GM18517 (cell line): ENCODE results near the gene TBC1D17.

Experiments used
- ATAC-seq: cut with Tn5 transposase; IDR thresholded peaks from one replicate; pipeline ENCODE4 v1.9.1; 2021; ENCODE audit warnings: mild to moderate bottlenecking, moderate library complexity; ENCODE audit not compliant: unreplicated experiment

The TBC1D17 gene

DNA sequence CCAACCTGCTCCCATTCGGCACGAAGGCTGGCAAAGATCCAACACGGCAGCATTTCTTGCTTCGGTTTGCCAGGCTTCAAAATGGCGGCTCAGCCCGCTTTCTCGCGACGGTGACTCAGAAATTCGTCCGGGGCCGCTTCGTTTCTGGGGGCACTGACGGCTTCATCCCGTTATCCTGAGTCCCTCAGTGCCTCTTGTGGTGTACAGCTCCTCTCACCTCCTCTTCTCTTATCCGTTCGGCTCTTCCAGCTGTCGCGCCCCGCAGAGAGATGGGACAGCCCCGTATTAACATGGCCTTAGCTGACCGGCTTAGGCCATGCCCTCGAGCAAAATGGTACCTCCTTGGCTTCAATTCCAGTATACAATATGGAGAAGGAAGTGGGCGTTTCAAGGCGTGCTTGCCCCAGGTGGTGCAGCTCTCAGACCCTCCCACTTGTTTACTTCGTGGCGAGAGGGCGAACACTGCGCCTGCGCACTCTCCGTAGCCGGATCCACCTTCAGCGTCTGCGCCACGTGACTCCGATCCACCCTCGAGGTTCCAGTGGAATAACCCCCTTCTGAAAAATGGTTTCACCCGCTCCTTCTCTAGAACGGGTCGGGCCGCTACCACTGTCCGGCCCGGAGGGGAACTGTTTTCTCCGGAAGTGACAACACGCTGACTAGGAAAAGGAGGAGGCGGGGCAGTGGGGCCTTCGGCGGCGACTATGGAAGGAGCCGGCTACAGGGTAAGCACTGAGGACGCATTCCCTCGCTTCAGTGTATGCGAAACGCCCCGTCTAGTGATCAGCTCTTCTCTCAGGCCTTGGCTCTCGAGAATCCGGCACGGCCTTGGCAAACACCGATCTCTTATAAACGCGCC is at the start of gene TBC1D17, which contains the start of gene AKT1S1:
TBC1D17 (plus strand) TSS at position 683 of the 859 bp plus-strand sequence; CDS start at position 705, 22 bp downstream.
AKT1S1 (minus strand) TSS at position 336 of the 859 bp plus-strand sequence. CDS start 4,060 bp downstream, outside the sequence.
- ATAC-seq: peak; percentile 70

DNA sequence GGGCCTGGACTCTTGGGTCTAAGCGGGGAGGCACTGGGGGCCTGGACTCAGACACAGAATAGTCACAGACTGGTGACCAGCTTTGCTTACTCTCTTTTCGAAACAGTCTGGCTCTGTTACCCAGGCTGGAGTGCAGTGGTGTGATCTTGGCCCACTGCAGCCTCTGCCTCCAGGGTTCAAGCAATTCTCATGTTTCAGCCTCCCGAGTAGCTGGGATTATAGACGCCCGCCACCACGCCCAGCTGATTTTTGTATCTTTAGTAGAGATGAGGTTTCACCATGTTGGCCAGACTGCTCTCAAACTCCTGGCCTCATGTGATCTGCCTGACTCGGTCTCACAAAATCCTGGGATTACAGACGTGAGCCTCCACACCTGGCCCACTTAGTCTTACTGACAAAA is 48.3 kb upstream of the TBC1D17 start:
- ATAC-seq: no peak

DNA sequence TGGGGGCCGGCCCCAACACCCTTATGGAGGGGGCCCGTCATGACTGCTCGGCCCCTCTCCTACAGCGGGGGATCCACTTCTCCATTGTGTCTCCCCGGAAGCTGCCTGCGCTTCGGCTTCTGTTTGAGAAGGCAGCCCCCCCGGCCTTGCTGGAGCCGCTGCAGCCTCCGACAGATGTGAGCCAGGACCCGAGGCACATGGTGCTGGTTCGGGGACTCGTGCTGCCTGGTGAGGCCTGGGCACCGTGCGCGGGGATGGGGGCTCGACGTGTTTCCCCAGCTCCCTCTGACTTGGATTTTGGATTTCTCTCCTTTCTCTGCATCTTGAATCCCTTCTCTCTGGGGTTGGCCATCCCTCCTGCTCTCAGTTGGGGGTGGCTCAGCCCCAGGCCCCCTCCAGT is 47.8 kb upstream of the TBC1D17 start:
- no peak for ATAC-seq

DNA sequence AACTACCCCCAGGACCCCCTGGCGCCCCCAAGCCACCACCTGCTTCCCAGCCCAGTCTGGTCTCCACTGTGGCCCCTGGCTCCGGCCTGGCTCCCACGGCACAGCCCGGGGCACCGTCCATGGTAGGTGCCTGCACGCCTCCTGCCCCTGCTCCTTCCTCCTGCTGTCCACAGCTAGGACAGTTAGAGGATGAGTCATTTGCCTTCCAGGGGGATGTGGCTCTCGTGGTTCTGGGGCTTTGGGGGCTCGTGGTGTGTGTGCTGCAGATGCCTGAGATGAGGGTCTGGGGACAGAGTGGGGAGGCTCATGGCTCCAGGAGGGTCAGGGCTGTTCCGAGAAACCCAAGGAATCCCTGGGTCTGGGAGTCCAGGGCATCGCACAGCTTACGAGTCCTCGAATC is 46.7 kb upstream of the TBC1D17 start:
- no peak for ATAC-seq

DNA sequence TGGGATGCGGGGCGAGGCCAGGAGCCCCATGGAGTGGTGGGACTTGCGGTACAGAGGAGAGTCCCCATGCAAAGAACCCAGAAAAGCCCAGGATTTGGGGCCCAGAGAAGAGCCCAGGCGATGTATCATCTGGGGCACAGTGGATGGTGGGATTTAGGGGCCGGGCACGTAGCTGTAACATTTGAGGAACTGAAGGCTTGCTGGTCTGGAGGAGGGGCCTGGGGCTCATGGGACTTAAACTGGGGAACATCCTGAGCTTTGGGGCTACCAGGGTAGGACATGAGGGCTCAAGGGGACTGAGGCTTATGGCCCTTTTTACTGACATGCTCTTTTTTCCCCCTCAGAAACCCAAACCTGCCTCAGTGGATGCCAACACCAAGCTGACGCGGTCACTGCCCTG is 45.9 kb upstream of the TBC1D17 start:
- no peak for ATAC-seq

DNA sequence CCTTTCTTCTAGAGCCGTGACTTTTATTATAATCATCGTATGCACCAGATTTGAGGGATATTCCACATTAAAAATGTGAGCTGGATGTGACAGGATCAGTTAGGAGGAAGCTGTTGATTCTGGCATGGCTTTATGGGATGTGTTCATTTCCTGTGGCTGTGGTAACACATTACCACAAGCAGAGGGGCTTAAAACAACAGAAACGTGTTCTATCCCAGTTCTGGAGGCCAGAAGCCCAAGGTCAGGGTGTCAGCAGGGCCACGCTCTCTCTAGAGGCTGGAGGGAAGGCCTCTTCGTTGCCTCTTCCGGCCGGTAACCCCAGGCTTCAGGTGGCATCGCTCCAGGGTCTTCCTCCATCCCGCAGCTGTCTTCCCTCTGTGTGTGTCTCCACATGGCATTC is 44.9 kb upstream of the TBC1D17 start:
- ATAC-seq: no peak

DNA sequence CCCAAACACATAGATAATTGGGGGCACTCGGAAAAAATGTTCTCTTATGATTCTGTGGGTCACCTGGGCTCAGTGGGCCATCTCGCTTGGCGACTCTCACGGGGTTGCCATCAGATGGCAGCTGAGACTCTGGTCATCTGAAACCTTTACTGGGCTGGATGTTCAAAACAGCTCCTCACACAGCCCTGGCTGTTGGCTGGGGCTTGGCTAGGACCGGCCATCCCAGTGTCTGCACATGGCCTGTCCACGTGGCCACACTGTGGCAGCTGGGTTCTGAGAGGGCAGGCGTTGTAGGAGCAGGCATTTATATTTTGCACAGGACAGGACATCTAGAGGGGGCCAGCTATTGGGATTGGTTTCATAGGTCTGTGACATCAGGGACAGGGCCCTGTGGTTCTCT is 43.9 kb upstream of the TBC1D17 start:
- ATAC-seq: no peak

DNA sequence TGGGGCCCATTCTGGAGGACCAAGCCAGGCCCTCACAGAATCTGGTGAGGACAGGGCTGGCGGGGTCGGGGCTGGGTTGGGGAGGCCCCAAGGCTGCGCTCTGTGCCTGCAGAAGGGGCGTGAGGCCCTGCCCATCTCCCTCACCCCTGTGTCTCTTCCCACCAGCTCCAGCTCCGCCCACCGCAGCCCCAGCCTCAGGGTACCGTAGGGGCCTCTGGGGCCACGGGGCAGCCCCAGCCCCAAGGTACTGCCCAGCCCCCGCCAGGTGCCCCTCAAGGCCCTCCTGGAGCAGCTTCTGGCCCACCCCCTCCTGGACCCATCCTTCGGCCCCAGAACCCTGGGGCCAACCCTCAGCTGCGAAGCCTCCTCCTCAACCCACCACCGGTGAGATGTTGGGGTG is 41.9 kb upstream of the TBC1D17 start:
- ATAC-seq: no peak

DNA sequence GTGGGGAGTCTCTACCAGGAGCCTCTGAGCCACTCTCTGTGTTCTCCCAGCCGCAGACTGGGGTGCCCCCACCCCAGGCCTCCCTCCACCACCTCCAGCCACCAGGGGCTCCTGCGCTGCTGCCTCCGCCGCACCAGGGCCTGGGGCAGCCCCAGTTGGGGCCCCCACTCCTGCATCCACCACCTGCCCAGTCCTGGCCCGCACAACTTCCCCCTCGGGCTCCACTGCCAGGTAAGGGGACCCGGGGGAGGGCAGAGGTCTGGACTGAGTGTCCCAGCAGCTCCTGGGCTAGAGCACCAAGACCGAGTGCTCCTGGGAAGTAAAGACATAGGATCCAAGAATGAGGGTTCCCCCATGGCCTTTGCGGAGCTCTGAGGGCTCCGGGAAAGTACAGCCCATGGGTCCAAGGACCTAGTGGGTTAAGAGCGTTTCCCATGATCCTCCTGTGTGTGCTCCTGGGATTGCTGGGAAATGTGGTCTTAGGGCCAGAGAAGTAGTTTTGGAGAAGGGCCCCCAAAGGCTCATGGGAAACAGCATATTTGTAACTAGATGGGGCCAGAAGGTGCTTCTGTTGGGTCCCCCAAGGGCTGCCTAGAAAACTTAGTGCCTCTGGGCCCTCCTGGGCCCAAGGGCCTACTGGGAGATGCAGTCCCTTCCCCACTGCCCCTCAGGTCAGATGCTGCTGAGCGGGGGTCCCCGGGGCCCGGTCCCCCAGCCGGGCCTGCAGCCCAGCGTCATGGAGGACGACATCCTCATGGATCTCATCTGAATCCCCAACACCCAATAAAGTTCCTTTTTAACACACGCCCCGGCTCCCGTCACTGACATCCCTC is 41.1 kb upstream of the TBC1D17 start:
- ATAC-seq: no peak

DNA sequence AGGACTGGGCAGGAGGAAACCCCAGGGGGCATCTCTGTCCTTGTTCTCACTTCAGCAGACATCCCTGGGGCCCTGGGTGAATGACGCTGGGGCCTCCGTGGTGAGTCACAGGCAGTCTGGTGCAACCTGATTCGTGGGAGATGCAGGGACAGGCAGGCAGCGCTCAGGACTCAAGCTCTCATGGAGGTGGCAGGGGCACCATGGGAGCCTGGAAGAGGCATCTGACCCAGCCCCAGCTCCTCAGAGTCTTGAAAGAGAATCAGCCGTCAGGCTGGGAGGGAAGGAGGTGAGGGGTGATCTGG is 40.5 kb upstream of the TBC1D17 start:
- ATAC-seq: no peak

DNA sequence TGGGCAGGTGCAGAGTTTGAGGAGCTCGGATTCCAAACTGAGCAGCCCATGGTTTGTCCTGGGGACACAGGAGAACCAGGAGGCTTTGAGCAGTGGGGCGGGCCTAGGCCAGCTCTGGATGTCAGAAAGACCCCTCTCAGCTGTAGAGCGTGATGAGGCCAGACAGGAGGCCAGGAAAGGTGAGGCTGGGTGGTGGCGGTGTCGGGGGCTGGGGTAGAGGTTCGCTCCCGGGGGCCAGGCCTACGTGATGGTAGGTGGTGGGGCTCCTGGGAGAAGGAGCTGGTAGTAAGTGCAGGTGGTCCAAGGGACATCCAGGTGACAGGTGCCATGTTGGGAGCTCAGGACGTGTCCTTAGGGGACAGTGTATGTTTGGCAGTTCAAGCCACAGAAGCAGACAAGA is 40.1 kb upstream of the TBC1D17 start:
- no peak for ATAC-seq

DNA sequence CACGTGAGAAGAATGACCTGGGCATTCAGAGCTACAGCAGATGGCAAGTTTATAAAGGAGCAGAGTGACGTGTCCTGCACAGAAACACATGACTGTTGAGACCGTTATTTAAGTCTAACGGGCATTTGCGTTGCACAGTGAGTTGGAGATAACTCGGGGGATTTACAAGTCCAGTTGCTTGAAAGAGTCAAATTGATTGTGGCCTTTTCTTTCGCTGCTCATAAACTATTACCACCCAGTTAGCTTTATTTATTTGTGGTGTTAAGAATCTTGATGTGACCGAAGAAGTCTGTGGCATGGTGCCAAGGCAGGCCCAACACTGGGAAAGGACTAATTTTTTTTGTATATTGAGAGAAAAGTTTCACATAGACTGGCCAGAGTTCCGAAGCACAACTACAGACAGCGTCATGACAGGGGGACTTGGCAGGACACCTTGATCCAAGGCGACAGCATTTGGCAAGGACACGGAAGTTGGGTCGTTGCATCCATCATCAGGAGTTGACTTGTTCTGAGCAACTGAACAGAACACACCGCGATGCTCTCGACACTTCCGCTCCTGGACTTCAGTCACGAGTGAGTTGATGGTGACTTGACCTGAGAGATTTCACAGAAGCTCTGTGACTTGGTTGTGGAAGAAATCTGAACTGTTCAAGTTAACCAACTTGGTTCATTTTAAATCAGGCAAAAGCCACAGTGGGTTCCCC is 38.5 kb upstream of the TBC1D17 start:
- ATAC-seq: no peak

DNA sequence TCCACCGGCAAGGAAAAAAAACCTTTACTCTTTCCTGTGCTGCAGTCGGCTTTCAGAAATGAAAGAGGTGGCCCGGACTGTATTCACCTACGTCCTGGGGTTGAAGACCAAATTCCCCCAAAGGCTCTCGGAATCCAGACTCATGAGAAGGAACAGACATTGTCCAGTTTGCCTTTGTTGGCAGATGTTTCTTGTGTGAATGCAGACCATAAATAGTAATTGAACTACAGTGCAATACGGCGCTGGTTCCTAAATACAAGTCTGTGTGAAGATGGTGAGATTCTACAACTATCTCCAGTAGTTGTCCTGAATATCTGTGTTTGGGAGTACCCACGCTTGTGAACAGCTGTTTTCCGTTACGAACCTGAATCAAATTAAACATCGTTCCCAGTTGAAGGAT is 37.8 kb upstream of the TBC1D17 start:
- ATAC-seq: no peak

DNA sequence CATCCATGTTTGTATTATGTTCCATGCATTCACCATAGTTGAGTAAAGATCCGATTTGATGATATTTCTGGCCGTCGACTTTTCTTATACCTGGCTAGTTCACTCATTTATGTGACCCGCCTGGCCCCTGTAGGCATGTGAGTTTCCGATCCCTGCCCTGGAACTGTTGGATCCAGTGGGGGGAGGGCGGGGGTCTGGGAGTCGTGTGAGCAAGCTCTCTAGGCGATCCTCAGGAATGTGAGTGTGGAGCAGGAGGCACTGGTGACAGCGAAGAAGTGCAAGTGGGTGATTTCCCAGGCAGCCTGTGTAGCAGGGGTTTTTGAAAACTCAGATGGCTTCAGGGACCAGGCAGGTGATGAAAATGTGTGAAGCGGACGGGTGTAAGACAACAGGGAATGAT is 37.2 kb upstream of the TBC1D17 start:
- no peak for ATAC-seq

DNA sequence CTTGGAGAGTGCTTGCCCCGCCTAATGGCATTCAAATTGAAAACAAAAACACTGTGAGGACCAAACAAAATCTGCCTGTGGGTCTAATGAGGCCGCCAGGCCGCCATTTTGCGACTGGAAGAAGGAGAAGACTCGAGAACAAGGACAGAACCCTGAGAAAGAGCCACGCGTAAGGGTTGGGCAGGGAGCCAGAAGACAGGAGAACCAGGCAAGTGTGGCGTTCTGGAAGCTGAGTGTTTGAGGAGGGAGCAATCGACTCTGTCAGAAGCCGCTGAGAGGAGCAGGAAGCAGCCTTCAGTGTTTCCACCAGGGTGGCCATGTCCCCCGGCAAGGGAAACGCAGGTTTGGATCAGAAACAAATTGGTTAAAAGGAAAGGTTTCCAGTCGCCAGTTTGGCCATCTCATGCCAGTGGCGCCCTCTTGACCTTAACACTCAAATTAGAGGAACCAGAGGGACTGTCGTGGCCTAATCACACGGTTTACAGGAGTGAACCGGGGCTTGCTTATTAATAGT is 36.7 kb upstream of the TBC1D17 start:
- ATAC-seq: no peak

DNA sequence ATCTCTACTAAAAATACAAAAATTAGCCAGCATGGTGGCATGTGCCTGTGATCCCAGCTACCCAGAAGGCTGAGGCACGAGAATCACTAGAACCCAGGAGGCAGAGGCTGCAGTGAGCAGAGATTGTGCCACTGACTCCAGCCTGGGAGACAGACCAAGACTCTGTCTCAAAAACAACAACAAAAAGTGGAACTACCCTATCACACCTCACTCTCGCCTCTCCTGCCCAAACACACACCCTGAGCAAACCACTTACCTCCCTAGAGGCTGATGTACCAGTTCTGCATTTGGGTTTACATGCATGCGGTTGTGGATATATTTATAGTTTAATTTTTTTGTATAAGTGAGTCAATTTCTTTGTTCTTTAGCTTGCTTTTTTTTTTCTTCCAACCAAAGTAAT is 34.2 kb upstream of the TBC1D17 start:
- no peak for ATAC-seq

DNA sequence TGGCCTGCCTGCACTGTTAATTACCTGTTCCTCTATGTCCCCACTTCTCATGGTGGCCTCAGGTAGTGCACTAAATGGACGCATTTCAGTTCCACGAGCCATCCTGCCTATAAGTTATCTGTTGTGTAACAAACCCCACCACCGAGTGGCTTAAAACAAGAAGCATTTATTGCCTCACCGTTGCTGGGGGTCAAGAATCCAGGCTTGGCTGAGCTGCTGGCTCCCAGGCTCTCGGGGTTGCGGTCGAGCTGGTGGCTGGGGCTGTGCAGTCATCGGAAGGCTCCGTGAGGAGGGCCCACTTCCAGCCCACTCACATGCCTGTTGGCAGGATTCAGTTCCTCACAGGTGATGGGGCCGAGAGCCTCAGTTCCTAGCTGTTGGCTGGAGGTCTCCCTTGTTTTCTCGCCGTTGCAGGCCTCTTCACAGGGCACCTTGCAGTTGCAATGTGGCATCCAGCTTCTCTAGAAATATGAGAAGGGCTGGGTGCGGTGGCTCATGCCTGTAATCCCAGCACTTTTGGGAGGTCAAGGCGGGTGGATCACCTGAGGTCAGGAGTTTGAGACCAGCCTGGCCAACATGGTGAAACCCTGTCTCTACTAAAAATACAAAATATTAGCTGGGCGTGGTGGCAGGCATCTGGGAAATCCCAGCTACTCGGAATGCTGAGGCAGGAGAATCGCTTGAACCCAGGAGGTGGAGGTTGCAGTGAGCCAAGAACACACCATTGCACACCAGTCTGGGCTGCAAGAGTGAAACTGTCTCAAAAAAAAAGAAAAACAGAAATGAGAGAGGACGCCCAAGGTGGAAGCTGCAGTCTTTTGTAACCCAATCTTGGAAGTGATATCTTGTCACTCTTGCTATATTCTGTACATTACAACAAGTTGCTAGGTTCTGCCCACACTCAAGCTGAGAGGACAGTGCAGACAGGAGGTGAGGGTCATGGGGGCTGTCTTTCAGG is 33.1 kb upstream of the TBC1D17 start:
- no peak for ATAC-seq

DNA sequence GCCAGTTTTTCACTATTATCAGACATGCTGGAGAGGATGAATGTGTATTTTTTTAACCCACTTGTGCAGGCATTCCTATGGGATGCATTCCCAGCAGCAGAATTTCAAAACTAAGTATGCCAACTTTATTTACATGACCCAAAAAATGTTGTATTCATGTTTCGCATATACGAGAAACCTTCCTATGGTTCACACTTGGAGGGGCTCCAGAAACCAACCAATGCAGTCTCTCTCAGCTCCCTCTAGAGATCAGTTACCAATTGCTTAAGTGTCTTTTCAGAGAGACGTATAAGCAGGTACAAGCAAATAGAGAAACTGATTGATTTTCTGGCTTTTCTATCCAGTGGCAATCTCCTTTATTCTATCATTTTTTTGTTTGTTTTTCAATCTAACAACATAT is 32.1 kb upstream of the TBC1D17 start:
- ATAC-seq: no peak

DNA sequence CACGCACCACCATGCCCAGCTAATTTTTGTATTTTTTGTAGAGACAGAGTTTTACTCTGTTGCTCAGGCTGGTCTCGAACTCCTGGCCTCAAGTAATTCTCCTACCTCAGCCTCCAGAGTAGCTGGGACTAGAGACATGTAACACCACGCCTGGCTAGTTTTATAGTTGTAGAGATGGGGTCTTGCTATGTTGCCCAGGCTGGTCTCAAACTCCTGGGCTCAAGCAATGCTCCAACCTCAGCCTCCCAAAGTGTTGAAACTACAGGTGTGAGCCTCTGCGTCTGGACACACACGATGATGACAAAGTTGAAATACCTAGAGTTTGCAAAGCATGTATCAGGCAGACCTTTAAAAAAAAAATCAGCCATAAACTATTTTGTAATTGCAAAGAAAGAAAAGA is 31.1 kb upstream of the TBC1D17 start:
- ATAC-seq: no peak
